ENCODE measurements around the gene SLCO2A1. TPM values are rescaled to one million over a fixed set of nuclear protein-coding genes. Genes with fewer than 3 reads are reported as not detected.

Gene SLCO2A1
- total RNA-seq, 1 donor from 2014 or later = 3.7 TPM

- DNase-seq = no peak
Observed at GRCh38 chr3:134060561-134061385, 31.0 kb upstream of the SLCO2A1 start.

- no peak for DNase-seq
Observed at GRCh38 chr3:134059671-134060560, 30.2 kb upstream of the SLCO2A1 start.

GRCh38 chr3:134059035-134059601 lies 29.4 kb upstream of the SLCO2A1 start:
- DNase-seq = no peak

GRCh38 chr3:134057654-134058110 lies 28.0 kb upstream of the SLCO2A1 start:
- no peak for DNase-seq

GRCh38 chr3:134057006-134057653 lies 27.4 kb upstream of the SLCO2A1 start:
- DNase-seq = no peak

GRCh38 chr3:134056464-134056891 lies 26.8 kb upstream of the SLCO2A1 start:
- DNase-seq = no peak

- no peak for DNase-seq
Observed at GRCh38 chr3:134055661-134056060, 25.9 kb upstream of the SLCO2A1 start.

GRCh38 chr3:134054881-134055280 lies 25.2 kb upstream of the SLCO2A1 start:
- DNase-seq = no peak

GRCh38 chr3:134054231-134054630 lies 24.5 kb upstream of the SLCO2A1 start:
- no peak for DNase-seq

GRCh38 chr3:134052370-134052769 lies 22.6 kb upstream of the SLCO2A1 start:
- no peak for DNase-seq

- no peak for DNase-seq
Observed at GRCh38 chr3:134049676-134050075, 20.0 kb upstream of the SLCO2A1 start.

GRCh38 chr3:134048278-134048996 lies 18.7 kb upstream of the SLCO2A1 start:
- no peak for DNase-seq

GRCh38 chr3:134044459-134044858 lies 14.7 kb upstream of the SLCO2A1 start:
- DNase-seq = no peak

- no peak for DNase-seq
Observed at GRCh38 chr3:134040066-134040465, 10.3 kb upstream of the SLCO2A1 start.

GRCh38 chr3:134039161-134039862 lies 9.6 kb upstream of the SLCO2A1 start:
- no peak for DNase-seq

- no peak for DNase-seq
Observed at GRCh38 chr3:134038716-134039115, 9.0 kb upstream of the SLCO2A1 start.

- no peak for DNase-seq
Observed at GRCh38 chr3:134038071-134038491, 8.4 kb upstream of the SLCO2A1 start.

GRCh38 chr3:134037168-134037567 lies 7.4 kb upstream of the SLCO2A1 start:
- DNase-seq = no peak

- no peak for DNase-seq
Observed at GRCh38 chr3:134036291-134036690, 6.6 kb upstream of the SLCO2A1 start.

- DNase-seq = no peak
Observed at GRCh38 chr3:134035836-134036235, 6.1 kb upstream of the SLCO2A1 start.
